HG02852 (cell line): ENCODE results near the gene ACAP3.

Experiments
- ATAC-seq: cut with Tn5 transposase; IDR thresholded peaks from one replicate; pipeline ENCODE4 v1.9.1; 2021; ENCODE audit warnings: mild to moderate bottlenecking, moderate library complexity; ENCODE audit not compliant: unreplicated experiment

The ACAP3 gene

GRCh38 chr1:1290238-1290731 lies 17.4 kb downstream of the ACAP3 start:
- ATAC-seq = no peak

GRCh38 chr1:1287288-1288110 lies 20.2 kb downstream of the ACAP3 start:
- no peak for ATAC-seq

- no peak for ATAC-seq
Observed at GRCh38 chr1:1286313-1287261, 21.1 kb downstream of the ACAP3 start.

- ATAC-seq = no peak
Observed at GRCh38 chr1:1285611-1286311, 22.0 kb downstream of the ACAP3 start.

- ATAC-seq = no peak
Observed at GRCh38 chr1:1285102-1285571, 22.6 kb downstream of the ACAP3 start.

GRCh38 chr1:1284221-1285101 lies 23.3 kb downstream of the ACAP3 start:
- ATAC-seq = no peak

GRCh38 chr1:1283821-1284220 lies 23.9 kb downstream of the ACAP3 start:
- ATAC-seq = no peak

- no peak for ATAC-seq
Observed at GRCh38 chr1:1282998-1283397, 24.7 kb downstream of the ACAP3 start.

GRCh38 chr1:1281533-1282321 lies 26.0 kb downstream of the ACAP3 start:
- ATAC-seq = no peak

- ATAC-seq = no peak
Observed at GRCh38 chr1:1280782-1281481, 26.8 kb downstream of the ACAP3 start.

- ATAC-seq = no peak
Observed at GRCh38 chr1:1279028-1279427, 28.7 kb downstream of the ACAP3 start.

- ATAC-seq = no peak
Observed at GRCh38 chr1:1278620-1279019, 29.1 kb downstream of the ACAP3 start.

- ATAC-seq = no peak
Observed at GRCh38 chr1:1275836-1276235, 31.9 kb downstream of the ACAP3 start.

GRCh38 chr1:1274931-1275431 lies 32.7 kb downstream of the ACAP3 start:
- no peak for ATAC-seq

GRCh38 chr1:1274299-1274930 lies 33.3 kb downstream of the ACAP3 start:
- ATAC-seq = peak; percentile 16

- peak; percentile 79 for ATAC-seq
Observed at GRCh38 chr1:1273512-1274298, 34.0 kb downstream of the ACAP3 start, which contains the start of gene UBE2J2. Gene UBE2J2, minus strand, starts transcription at chr1:1273854. Its CDS starts 5,862 bp downstream, at chr1:1267992.

GRCh38 chr1:1273209-1273511 lies 34.6 kb downstream of the ACAP3 start:
- peak; percentile 9 for ATAC-seq
